ENCODE measurements around the gene HOOK1.

Gene HOOK1

DNA sequence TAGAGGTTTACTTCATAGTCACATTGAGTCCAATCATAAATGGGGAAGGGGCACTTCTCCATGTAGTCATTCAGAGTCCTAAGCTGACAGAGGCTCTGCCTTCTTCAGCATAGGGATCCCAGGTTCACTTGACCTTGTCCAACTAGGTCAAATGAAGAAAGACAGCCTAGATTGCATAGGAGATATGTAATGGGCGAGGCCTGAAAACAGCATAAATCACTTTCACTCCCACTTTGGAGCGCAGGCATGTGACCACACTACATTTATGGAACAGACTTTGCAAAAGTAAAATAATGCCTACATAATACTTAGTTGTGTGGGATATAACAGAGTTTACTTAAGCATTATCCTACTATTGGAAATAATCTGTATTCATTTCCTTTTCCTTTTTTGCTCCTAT lies 51.7 kb downstream of the HOOK1 start:
- Histone ChIP-seq H3K9ac (ENCODE audit: low read length) (no peak overlapping the region), H3K79me2 (ENCODE audit: insufficient read depth, low read length) (no peaks in the 10 kb centered on the region), H3K4me3 (ENCODE audit: low read depth, low read length, poor library complexity, severe bottlenecking) (no peak overlapping the region), H3F3A (ENCODE audit: insufficient read depth, low read length) (no peaks in the 10 kb centered on the region), H3K36me3 (ENCODE audit: insufficient read depth, low read length) (no peaks in the 10 kb centered on the region), H3K9me2 (ENCODE audit: low read depth, low read length) (no peaks in the 10 kb centered on the region), H3K9me3 (ENCODE audit: low read length) (no peaks in the 10 kb centered on the region), H4K20me1 (ENCODE audit: insufficient read depth, low read length) (no peaks in the 10 kb centered on the region), H3K4me2 (ENCODE audit: low read length) (no peak overlapping the region), H3K27me3 (ENCODE audit: insufficient read depth, low read length) (no peaks in the 10 kb centered on the region), H2AFZ (ENCODE audit: low read length) (no peak overlapping the region), H3K4me1 (ENCODE audit: insufficient read depth, low read length, severe bottlenecking) (no peaks in the 10 kb centered on the region), H3K27ac (ENCODE audit: low read depth, low read length, poor library complexity, severe bottlenecking) (no peak overlapping the region)
- TF ChIP-seq, protein P1, sequence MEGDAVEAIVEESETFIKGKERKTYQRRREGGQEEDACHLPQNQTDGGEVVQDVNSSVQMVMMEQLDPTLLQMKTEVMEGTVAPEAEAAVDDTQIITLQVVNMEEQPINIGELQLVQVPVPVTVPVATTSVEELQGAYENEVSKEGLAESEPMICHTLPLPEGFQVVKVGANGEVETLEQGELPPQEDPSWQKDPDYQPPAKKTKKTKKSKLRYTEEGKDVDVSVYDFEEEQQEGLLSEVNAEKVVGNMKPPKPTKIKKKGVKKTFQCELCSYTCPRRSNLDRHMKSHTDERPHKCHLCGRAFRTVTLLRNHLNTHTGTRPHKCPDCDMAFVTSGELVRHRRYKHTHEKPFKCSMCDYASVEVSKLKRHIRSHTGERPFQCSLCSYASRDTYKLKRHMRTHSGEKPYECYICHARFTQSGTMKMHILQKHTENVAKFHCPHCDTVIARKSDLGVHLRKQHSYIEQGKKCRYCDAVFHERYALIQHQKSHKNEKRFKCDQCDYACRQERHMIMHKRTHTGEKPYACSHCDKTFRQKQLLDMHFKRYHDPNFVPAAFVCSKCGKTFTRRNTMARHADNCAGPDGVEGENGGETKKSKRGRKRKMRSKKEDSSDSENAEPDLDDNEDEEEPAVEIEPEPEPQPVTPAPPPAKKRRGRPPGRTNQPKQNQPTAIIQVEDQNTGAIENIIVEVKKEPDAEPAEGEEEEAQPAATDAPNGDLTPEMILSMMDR (IDR thresholded peaks at IDR 0.05; ENCODE audit: low read length) = no peak
- no peak for TF ChIP-seq EZH2 (IDR thresholded peaks at IDR 0.05; ENCODE audit: borderline replicate concordance, low read length)

DNA sequence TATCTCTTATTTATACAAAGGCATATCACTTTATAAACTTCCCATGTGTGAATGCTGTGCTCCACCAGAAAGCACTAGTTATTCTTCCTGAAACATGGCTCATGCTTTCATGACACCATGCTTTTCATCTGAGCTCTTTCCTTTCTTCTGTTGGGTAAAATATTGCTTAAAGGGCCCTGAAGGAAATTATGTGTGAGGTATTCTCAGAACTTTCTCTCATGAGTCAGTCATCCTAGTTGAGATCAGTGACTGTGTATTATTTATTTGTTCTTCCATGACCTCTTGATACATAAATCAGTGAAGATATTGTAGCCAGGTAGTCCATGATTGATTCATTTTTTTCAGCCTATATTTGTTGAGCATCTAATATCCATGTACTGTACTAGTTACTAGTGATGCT lies 57.0 kb downstream of the HOOK1 start:
- Histone ChIP-seq H3K4me3 (ENCODE audit: low read depth, low read length, poor library complexity, severe bottlenecking) (no peak overlapping the region), H3K36me3 (ENCODE audit: insufficient read depth, low read length) (no peaks in the 10 kb centered on the region), H3F3A (ENCODE audit: insufficient read depth, low read length) (no peaks in the 10 kb centered on the region), H3K79me2 (ENCODE audit: insufficient read depth, low read length) (no peaks in the 10 kb centered on the region), H4K20me1 (ENCODE audit: insufficient read depth, low read length) (no peaks in the 10 kb centered on the region), H3K9me3 (ENCODE audit: low read length) (no peaks in the 10 kb centered on the region), H2AFZ (ENCODE audit: low read length) (no peak overlapping the region), H3K27ac (ENCODE audit: low read depth, low read length, poor library complexity, severe bottlenecking) (no peak overlapping the region), H3K4me1 (ENCODE audit: insufficient read depth, low read length, severe bottlenecking) (no peaks in the 10 kb centered on the region), H3K9me2 (ENCODE audit: low read depth, low read length) (no peaks in the 10 kb centered on the region), H3K27me3 (ENCODE audit: insufficient read depth, low read length) (no peaks in the 10 kb centered on the region), H3K9ac (ENCODE audit: low read length) (no peak overlapping the region), H3K4me2 (ENCODE audit: low read length) (no peak overlapping the region)
- TF ChIP-seq, protein P1 (IDR thresholded peaks at IDR 0.05; ENCODE audit: low read length) = no peak
- TF ChIP-seq EZH2 (IDR thresholded peaks at IDR 0.05; ENCODE audit: borderline replicate concordance, low read length) = no peak

DNA sequence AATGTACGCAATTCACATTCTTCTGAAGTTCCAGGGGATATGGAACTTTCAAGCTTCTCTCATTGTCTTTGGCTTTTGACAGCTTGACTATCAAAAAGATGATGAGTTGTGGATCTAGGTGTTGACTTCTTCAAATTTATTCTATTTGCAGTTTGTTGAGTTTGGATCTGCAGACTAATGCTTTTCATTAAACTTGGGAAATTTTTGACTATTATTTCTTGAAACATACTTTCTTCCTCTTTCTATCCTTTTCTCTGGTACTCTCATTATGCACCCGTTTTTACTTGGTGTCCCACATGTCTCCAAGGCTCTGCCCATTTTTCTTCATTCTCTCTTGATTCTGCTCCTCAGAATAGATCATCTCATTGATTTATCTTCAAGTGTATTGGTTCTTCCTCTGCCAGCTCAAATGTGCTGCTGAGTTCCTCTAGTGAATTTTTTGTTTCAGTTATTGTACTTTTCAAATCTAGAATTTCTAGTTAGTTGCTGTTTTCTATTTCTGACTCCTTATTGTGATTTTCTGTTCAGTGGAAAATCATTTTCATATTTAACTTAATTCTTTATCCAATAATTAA lies 62.4 kb downstream of the HOOK1 start:
- H3K9me2 ChIP-seq (ENCODE audit: low read depth, low read length) = no peaks in the 10 kb centered on the region
- H3F3A ChIP-seq (ENCODE audit: insufficient read depth, low read length) = no peaks in the 10 kb centered on the region
- H3K4me2 ChIP-seq (ENCODE audit: low read length) = no peak overlapping the region
- TF ChIP-seq EZH2 (IDR thresholded peaks at IDR 0.05; ENCODE audit: borderline replicate concordance, low read length) = no peak
- TF ChIP-seq, protein P1 (IDR thresholded peaks at IDR 0.05; ENCODE audit: low read length) = no peak
- no peaks in the 10 kb centered on the region for H3K27me3 ChIP-seq (ENCODE audit: insufficient read depth, low read length)
- no peak overlapping the region for H3K4me3 ChIP-seq (ENCODE audit: low read depth, low read length, poor library complexity, severe bottlenecking)
- no peaks in the 10 kb centered on the region for H3K4me1 ChIP-seq (ENCODE audit: insufficient read depth, low read length, severe bottlenecking)
- no peak overlapping the region for H2AFZ ChIP-seq (ENCODE audit: low read length)
- no peaks in the 10 kb centered on the region for H3K36me3 ChIP-seq (ENCODE audit: insufficient read depth, low read length)
- H3K9ac ChIP-seq (ENCODE audit: low read length) = no peak overlapping the region
- no peaks in the 10 kb centered on the region for H4K20me1 ChIP-seq (ENCODE audit: insufficient read depth, low read length)
- H3K27ac ChIP-seq (ENCODE audit: low read depth, low read length, poor library complexity, severe bottlenecking) = no peak overlapping the region
- no peaks in the 10 kb centered on the region for H3K9me3 ChIP-seq (ENCODE audit: low read length)
- H3K79me2 ChIP-seq (ENCODE audit: insufficient read depth, low read length) = no peaks in the 10 kb centered on the region
